Fibroblast of lung (primary cell): ENCODE results near the gene FAM219B.

Source experiments
- EZH2 ChIP-seq: IDR thresholded peaks from 2 replicates; pipeline ENCODE4 v1.5.1; 2012; ENCODE audit warnings: low read length, control low read depth, mild to moderate bottlenecking; ENCODE audit errors: missing control alignments
- TF ChIP-seq, protein P1 (sequence below), 2 donors: IDR thresholded peaks in 1 of 2; conservative IDR thresholded peaks in 1 of 2; 1 replicate in 1 of 2; 2 replicates in 1 of 2; pipeline ENCODE4 v1.5.1; 2011 to 2012; ENCODE audit warnings: low read length in 2 of 2, control low read depth in 1 of 2, inconsistent platforms in 1 of 2, low read depth in 1 of 2, mild to moderate bottlenecking in 1 of 2

DNA sequence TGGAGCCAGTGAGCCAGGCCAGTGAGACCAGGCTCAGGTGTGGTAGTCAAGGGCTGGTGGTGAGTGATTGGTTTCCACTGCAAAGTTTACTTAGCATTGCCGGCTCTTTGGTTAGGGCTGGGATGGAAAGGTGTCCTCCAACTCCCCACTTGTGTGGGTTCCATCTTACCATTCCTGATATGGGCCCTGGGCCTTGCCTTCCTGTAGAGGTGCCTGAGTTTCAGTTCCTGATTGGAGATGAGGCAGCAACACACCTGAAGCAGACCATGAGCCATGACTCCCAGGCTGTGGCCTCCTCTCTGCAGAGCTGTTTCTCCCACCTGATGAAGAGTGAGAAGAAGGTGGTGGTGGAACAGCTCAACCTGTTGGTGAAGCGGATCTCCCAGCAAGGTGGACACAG is 13.7 kb downstream of the FAM219B start:
- TF ChIP-seq EZH2: no peak
- TF ChIP-seq, protein P1, sequence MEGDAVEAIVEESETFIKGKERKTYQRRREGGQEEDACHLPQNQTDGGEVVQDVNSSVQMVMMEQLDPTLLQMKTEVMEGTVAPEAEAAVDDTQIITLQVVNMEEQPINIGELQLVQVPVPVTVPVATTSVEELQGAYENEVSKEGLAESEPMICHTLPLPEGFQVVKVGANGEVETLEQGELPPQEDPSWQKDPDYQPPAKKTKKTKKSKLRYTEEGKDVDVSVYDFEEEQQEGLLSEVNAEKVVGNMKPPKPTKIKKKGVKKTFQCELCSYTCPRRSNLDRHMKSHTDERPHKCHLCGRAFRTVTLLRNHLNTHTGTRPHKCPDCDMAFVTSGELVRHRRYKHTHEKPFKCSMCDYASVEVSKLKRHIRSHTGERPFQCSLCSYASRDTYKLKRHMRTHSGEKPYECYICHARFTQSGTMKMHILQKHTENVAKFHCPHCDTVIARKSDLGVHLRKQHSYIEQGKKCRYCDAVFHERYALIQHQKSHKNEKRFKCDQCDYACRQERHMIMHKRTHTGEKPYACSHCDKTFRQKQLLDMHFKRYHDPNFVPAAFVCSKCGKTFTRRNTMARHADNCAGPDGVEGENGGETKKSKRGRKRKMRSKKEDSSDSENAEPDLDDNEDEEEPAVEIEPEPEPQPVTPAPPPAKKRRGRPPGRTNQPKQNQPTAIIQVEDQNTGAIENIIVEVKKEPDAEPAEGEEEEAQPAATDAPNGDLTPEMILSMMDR (conservative IDR thresholded peaks at IDR 0.05 in 1 of 2, IDR thresholded peaks at IDR 0.05 in 1 of 2; ENCODE audit: low read depth in 1 of 2, low read length in 2 of 2): no peak
